HPDE6-E6E7 (cell line): ENCODE measurements around the gene ERP27.

ENCODE experiments used
- DNase-seq: peaks from one replicate; pipeline ENCODE4 v3.0.0; 2011; ENCODE audit warnings: missing footprints; ENCODE audit errors: extremely low spot score

Gene ERP27

GRCh38 chr12:14871247-14871646 lies 67.1 kb downstream of the ERP27 start:
- DNase-seq, result no peak

GRCh38 chr12:14868916-14869506 lies 69.3 kb downstream of the ERP27 start:
- DNase-seq, result no peak
